Fibroblast of lung (primary cell): ENCODE data around the gene HOXD9.

ENCODE experiments used
- EZH2 ChIP-seq: IDR thresholded peaks from 2 replicates; pipeline ENCODE4 v1.5.1; 2012; ENCODE audit warnings: low read length, control low read depth, mild to moderate bottlenecking; ENCODE audit errors: missing control alignments
- TF ChIP-seq, protein P1 (sequence below), 2 donors: IDR thresholded peaks in 1 of 2; conservative IDR thresholded peaks in 1 of 2; 1 replicate in 1 of 2; 2 replicates in 1 of 2; pipeline ENCODE4 v1.5.1; 2011 to 2012; ENCODE audit warnings: low read length in 2 of 2, control low read depth in 1 of 2, inconsistent platforms in 1 of 2, low read depth in 1 of 2, mild to moderate bottlenecking in 1 of 2

DNA sequence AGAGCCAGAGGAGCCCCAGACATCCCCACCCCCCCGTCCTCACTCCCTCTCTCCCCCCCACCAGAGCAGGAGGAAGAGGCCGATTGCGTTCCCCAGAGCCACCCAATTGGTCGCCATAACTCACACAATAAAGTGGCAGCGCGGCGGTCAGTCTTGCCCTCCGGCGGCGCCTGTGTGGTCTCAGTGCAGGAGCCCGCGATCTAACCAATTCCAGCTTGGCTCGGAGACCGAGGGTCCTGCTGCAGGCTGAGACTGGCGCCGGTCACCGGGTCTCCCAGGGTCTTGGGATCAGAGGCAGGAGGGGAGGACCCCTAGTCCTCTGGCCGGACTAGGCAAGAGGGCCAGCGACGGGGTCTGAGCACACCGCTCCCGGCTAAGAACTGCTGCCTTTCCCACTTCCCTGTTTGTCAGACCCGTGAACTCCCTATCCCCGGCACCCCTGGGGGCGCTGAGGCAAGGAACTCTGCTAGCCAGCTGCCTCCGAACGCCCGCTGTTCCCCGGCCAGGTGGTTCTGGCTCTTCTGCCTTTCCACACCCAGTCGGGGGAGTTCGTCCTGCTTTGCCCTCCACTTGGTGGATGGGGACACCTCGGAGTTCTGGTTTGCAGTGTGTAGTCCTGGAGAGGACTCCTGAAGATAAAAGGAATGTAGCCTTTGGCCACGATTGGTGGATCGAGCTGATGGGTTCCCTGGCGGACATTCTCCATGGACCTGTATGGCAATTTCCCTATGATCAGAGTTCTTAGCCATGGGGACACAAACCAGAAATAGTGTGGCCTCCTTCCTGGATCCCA, 24.0 kb upstream of the HOXD9 start:
- TF ChIP-seq, protein P1, sequence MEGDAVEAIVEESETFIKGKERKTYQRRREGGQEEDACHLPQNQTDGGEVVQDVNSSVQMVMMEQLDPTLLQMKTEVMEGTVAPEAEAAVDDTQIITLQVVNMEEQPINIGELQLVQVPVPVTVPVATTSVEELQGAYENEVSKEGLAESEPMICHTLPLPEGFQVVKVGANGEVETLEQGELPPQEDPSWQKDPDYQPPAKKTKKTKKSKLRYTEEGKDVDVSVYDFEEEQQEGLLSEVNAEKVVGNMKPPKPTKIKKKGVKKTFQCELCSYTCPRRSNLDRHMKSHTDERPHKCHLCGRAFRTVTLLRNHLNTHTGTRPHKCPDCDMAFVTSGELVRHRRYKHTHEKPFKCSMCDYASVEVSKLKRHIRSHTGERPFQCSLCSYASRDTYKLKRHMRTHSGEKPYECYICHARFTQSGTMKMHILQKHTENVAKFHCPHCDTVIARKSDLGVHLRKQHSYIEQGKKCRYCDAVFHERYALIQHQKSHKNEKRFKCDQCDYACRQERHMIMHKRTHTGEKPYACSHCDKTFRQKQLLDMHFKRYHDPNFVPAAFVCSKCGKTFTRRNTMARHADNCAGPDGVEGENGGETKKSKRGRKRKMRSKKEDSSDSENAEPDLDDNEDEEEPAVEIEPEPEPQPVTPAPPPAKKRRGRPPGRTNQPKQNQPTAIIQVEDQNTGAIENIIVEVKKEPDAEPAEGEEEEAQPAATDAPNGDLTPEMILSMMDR (conservative IDR thresholded peaks at IDR 0.05 in 1 of 2, IDR thresholded peaks at IDR 0.05 in 1 of 2; ENCODE audit: low read depth in 1 of 2, low read length in 2 of 2): no peak
- TF ChIP-seq EZH2: peak; percentile 83
